ENCODE measurements around the gene TEDC1. TPM values are rescaled to one million over a fixed set of nuclear protein-coding genes. Genes with fewer than 3 reads are reported as not detected.

The TEDC1 gene
- total RNA-seq, 1 experiment from 2014 or later = 14.1 TPM

GRCh38 chr14:105525326-105525725 is 34.3 kb downstream of the TEDC1 start:
- no peak for DNase-seq (ENCODE audit: low spot score)

- no peak for DNase-seq (ENCODE audit: low spot score)
Observed at GRCh38 chr14:105525861-105526775, 35.1 kb downstream of the TEDC1 start, which contains the start of gene TMEM121. TMEM121 (plus strand) TSS chr14:105526583; CDS start chr14:105528835, 2,252 bp downstream.

- no peak for DNase-seq (ENCODE audit: low spot score)
Observed at GRCh38 chr14:105526776-105527380, 35.8 kb downstream of the TEDC1 start.

GRCh38 chr14:105527381-105527825 is 36.4 kb downstream of the TEDC1 start:
- no peak for DNase-seq (ENCODE audit: low spot score)

GRCh38 chr14:105527826-105528585 is 37.0 kb downstream of the TEDC1 start:
- no peak for DNase-seq (ENCODE audit: low spot score)

- DNase-seq (ENCODE audit: low spot score) = no peak
Observed at GRCh38 chr14:105528586-105529318, 37.7 kb downstream of the TEDC1 start.

- DNase-seq (ENCODE audit: low spot score) = no peak
Observed at GRCh38 chr14:105529319-105529568, 38.2 kb downstream of the TEDC1 start.

DNA sequence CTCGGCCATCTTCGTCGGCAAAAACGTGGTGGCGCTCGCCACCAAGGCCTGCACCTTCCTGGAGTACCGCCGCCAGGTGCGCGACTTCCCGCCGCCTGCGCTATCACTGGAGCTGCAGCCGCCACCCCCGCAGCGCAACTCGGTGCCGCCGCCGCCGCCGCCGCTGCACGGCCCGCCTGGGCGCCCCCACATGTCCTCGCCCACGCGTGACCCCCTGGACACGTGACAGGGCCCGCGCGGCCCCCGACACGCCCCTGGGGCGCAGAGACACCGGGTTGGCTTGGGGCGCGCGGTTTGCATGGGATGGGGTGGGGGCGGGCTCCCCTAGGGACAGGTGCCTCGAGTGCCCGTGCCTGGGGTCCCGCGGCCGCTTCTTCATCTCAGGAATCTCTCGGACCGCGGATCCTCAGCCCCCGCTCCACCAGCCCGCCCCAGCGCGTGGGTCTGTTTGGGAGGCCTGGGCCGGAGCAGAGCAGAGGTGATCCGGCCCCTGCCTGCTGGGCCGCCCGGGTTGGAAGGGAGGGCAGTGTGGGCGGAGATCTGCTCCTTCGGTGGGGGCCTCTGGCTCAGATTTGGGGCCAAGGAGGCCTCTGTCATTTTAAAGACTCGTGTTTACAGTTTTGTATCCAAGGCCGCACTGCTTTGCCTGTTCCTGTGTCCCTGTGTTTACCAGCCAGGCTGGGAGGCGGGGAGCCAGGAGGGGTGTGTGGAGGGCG is 38.7 kb downstream of the TEDC1 start:
- DNase-seq (ENCODE audit: low spot score) = no peak

- DNase-seq (ENCODE audit: low spot score) = no peak
Observed at GRCh38 chr14:105530285-105531087, 39.4 kb downstream of the TEDC1 start.

DNA sequence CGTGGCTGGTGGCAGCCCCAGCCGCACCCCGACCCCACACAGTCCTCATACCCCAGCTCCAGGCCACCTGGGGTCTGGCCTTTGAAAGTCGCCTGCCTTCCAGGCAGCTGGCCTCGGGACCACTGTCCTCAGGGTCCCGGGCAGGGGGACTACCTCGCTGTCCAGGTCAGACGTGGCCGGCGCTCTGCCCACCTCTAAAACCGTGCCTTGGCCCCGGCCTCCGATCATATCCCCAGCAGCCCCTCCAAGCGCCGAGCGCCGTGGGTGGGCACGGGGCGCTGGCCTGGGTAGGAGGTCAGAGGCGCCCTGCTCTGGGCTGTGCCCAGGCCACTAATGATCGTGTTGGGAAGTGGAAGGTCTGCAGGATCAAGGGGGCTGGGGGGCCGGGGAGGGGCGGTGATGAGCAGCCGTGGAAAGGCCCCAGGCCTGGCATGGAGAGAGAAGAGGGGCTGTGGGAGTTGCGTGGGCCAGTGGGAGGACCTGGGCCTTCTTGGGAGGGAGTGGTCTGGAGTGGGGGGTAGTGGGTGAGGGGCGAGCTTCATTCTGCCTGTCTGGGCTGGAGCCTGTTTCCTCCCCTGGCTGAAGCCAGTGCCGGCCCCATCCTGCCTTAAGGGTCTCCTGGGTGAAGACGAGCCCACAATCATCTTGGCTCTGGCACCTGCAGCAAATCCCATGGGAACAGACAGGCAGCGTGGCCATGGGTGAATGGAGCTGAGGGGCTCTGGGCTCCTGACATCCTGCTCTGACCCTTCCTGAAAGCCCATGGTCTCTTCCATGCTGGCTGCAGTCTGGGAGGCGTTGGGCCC is 40.2 kb downstream of the TEDC1 start:
- DNase-seq (ENCODE audit: low spot score) = no peak

DNA sequence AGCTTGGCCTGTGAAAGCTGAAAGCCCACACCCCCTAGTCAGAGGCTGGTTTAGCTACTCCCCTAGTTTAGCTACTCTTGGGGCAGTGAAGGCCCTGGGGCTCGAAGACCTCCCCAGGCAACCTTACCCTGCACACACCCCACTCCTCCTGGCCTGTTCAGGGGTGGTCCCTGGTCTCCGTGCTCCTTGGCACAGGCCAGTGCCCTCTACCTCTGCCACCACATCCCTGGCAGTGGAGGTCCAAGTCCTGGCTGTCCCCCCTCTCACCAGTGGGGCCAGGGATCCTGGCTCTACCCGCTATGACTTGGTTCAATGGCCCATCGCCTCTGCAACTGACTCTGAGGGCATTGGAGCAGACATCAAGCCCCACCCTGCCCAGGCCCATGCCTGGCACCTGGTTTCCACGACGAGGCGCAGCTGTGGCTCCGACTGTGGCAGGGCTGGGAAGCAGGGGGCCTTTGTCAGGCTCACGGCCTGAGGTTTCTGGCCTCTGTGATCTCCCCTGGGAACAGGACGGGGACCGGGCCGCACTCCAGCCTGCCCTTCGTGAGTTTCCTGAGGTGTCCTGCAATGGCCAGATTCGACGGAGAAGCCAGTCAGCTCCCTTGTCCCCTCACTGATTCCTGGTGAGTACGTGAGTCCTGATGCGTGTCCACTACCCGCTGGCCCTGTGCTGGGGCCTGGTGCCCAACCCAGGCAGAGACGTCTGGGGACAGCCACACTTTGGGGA is 41.0 kb downstream of the TEDC1 start:
- DNase-seq (ENCODE audit: low spot score) = no peak

- DNase-seq (ENCODE audit: low spot score) = no peak
Observed at GRCh38 chr14:105532735-105533141, 41.7 kb downstream of the TEDC1 start.

DNA sequence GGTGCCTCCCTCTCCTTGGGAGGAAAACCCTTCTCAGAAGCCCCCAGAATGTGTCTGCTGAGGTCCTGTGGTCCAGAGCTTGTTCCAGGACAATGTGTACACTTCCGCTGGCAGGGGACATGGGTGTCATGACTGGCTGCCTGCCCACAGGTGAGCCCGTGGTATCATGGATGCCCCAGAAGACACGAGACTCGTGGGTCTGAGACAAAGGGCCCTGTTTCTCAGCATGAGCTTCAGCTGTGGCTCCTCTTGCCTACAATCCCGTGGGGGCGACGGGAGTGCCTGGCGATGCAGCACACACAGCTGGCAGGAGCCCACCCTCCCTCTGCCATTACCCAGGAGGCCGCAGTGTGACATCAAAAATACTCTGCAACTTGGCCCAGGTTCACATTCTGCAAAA is 42.3 kb downstream of the TEDC1 start:
- DNase-seq (ENCODE audit: low spot score) = no peak

GRCh38 chr14:105533811-105534498 is 42.9 kb downstream of the TEDC1 start:
- no peak for DNase-seq (ENCODE audit: low spot score)

- DNase-seq (ENCODE audit: low spot score) = no peak
Observed at GRCh38 chr14:105534586-105534985, 43.5 kb downstream of the TEDC1 start.

DNA sequence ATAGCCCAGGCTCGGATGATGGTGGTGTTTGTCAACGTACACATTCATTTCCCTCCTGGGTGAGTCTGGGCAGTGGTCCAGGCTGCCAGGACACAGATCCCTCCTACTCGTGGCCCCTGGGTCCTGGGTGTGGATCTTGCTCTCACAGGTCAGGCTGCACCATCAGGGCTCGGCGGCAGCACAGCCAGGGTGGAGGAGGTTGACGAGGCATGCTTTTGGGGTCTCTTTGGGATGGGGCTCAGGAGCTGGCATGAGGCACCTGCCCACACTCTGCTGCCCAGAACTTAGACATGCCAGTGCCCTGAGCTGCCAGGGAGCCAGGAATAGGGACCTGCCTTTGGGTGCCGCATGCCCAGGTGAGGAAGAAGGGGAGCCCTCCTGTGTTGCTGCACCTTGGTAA is 45.0 kb downstream of the TEDC1 start:
- no peak for DNase-seq (ENCODE audit: low spot score)

GRCh38 chr14:105536691-105537579 is 45.9 kb downstream of the TEDC1 start:
- DNase-seq (ENCODE audit: low spot score) = no peak

Data from A172 (cell line).